Panc1 (cell line): ENCODE results near the gene LRGUK. TPM values are rescaled to one million over a fixed set of nuclear protein-coding genes. Genes with fewer than 3 reads are reported as not detected.

Experiments used
- ATAC-seq: fragments of 200-7000 bp; cut with Tn5 transposase; 2 replicates; pipeline ENCODE4 v1.9.1; 2020; ENCODE audit warnings: mild to moderate bottlenecking, moderate library complexity
- BruUV-seq: library from RNA; stranded (reverse); fragments of 400-500 nt; replicated peaks from 2 replicates; lab custom pipeline; 2021; lab: Mats Ljungman, UMichigan
- CTCF ChIA-PET: fragments of 300-600 bp; sonication (Branson Sonifier 250); formaldehyde crosslinking; loops from one replicate; lab custom pipeline; 2022; ENCODE audit warnings: antibody characterized with exemption; lab: Charles Lee
- POLR2A ChIA-PET: fragments of 300-600 bp; sonication (Branson Sonifier 250); formaldehyde crosslinking; loops from one replicate; lab custom pipeline; 2022; ENCODE audit warnings: antibody characterized with exemption; lab: Charles Lee
- DNase-seq: peaks from one replicate; pipeline ENCODE4 v3.0.0-alpha.2; 2010; ENCODE audit warnings: low read depth, low spot score
- H3K27ac ChIP-seq: 2 replicates; pipeline ENCODE4 v1.5.1; 2011; ENCODE audit warnings: mild to moderate bottlenecking, low read length, inconsistent platforms
- H3K27me3 ChIP-seq: fragments of 200-500 bp; sonication (Bioruptor generic); 2 replicates; pipeline ENCODE4 v1.6.0; 2014; ENCODE audit warnings: low read length, inconsistent platforms; ENCODE audit not compliant: control insufficient read depth, insufficient read depth
- H3K36me3 ChIP-seq: fragments of 200-500 bp; sonication (Bioruptor generic); 2 replicates; pipeline ENCODE4 v1.5.1; 2014; ENCODE audit warnings: inconsistent platforms, mild to moderate bottlenecking, low read length, moderate library complexity; ENCODE audit not compliant: control insufficient read depth, insufficient read depth
- H3K4me1 ChIP-seq: 2 replicates; pipeline ENCODE4 v1.5.1; 2011; ENCODE audit warnings: inconsistent platforms, mild to moderate bottlenecking, low read length, moderate library complexity; ENCODE audit not compliant: control insufficient read depth, insufficient read depth
- H3K4me3 ChIP-seq, 2 experiments: 2 replicates each; pipeline ENCODE4 v1.5.1; 2011 to 2012; ENCODE audit warnings: low read depth in 2 of 2, low read length in 2 of 2, mild to moderate bottlenecking in 2 of 2, inconsistent platforms in 1 of 2, moderate library complexity in 1 of 2
- H3K9me3 ChIP-seq: fragments of 200-500 bp; sonication (Bioruptor generic); 2 replicates; pipeline ENCODE4 v1.5.1; 2014; ENCODE audit warnings: low read depth, mild to moderate bottlenecking, inconsistent platforms, low read length, moderate library complexity; ENCODE audit not compliant: control insufficient read depth, insufficient read depth
- POLR2AphosphoS5 ChIP-seq: IDR thresholded peaks from 2 replicates; pipeline ENCODE4 v1.6.1; 2012; ENCODE audit warnings: mild to moderate bottlenecking, low read depth, low read length, moderate library complexity
- SIN3A ChIP-seq: IDR thresholded peaks from 2 replicates; pipeline ENCODE4 v1.6.1; 2012; ENCODE audit warnings: low read depth, mild to moderate bottlenecking, low read length, moderate library complexity, borderline replicate concordance; ENCODE audit not compliant: insufficient read depth
- TCF7L2 ChIP-seq: IDR thresholded peaks from 2 replicates; pipeline ENCODE4 v1.6.1; 2011; ENCODE audit warnings: mild to moderate bottlenecking, low read depth, low read length, inconsistent platforms
- in situ Hi-C: cut with HindIII; loops from 2 replicates; pipeline ENCODE4 v1.10.0; 2016; ENCODE audit warnings: low sequenced_read_pairs, low pct_unique_long_range_greater_than_20kb
- intact Hi-C: fragments of 100-400 bp; cut with micrococcal nuclease; formaldehyde crosslinking; loops from one replicate; pipeline ENCODE4 v1.10.0; 2022; ENCODE audit not compliant: unreplicated experiment
- total RNA-seq: library from RNA; stranded (reverse); gene quantifications from one replicate; pipeline ENCODE4 v1.2.1, GENCODE V29; 2021; ENCODE audit not compliant: unreplicated experiment
- TF ChIP-seq, protein P1 (sequence below), 2 experiments: IDR thresholded peaks; 2 replicates each; pipeline ENCODE4 v1.6.1; 2011 to 2012; ENCODE audit warnings: low read depth in 2 of 2, control low read depth in 1 of 2, low read length in 1 of 2, mild to moderate bottlenecking in 1 of 2, moderate library complexity in 1 of 2; ENCODE audit not compliant: insufficient read depth in 1 of 2
- TF ChIP-seq, protein P2 (sequence below): fragments of 450-650 bp; IDR thresholded peaks from 2 replicates; pipeline ENCODE4 v1.5.1; 2017; ENCODE audit warnings: mild to moderate bottlenecking

Gene LRGUK
- total RNA-seq, 1 experiment from 2014 or later = 0.23 TPM

DNA sequence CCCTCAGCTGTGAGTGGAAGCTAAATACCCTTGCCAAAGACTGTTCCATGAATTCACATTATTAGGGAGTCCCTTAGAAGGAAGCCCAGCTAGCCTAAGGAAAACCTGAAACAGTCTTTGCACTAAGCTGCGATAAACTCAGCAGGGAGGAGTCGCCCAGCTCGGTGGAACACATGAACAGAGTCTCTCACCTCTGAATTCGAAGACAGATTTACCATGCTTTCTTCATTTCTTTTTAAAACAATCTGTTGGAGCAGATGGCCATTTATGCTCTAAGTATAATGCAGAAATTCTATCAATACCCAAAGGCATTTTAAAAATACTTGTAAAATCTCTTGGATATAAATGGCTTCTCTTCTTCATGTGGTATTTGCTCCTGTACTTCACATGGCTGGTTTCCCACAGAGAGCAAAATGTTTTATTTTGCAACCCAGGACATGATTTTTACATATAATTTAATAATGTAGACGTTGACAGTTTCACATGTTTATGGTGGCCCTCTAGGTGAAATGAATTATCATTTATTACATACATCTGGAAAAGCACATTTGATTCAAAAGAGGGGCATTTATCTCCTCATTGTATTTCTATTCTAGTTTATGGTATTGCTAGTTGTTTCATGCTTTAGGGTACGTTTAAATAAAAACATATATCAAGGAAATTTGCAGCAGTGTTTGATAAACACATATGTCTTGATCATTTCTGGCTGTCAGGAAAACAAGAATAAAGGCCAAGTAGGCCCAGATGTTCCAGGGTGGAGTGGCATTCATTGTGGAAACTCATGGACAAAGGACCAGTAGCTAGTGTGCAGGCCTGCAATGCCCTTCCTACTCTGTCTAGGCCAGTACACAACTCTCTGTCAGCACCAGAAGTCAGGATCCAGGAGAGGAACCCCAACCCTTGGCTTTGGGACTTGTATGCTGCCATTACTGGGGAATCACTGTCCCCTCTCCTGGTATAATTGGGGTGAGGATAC lies 52.2 kb downstream of the LRGUK start:
- DNase-seq = no peak
- no peaks in the 10 kb centered on the region for H3K9me3 ChIP-seq
- TF ChIP-seq, protein P1, sequence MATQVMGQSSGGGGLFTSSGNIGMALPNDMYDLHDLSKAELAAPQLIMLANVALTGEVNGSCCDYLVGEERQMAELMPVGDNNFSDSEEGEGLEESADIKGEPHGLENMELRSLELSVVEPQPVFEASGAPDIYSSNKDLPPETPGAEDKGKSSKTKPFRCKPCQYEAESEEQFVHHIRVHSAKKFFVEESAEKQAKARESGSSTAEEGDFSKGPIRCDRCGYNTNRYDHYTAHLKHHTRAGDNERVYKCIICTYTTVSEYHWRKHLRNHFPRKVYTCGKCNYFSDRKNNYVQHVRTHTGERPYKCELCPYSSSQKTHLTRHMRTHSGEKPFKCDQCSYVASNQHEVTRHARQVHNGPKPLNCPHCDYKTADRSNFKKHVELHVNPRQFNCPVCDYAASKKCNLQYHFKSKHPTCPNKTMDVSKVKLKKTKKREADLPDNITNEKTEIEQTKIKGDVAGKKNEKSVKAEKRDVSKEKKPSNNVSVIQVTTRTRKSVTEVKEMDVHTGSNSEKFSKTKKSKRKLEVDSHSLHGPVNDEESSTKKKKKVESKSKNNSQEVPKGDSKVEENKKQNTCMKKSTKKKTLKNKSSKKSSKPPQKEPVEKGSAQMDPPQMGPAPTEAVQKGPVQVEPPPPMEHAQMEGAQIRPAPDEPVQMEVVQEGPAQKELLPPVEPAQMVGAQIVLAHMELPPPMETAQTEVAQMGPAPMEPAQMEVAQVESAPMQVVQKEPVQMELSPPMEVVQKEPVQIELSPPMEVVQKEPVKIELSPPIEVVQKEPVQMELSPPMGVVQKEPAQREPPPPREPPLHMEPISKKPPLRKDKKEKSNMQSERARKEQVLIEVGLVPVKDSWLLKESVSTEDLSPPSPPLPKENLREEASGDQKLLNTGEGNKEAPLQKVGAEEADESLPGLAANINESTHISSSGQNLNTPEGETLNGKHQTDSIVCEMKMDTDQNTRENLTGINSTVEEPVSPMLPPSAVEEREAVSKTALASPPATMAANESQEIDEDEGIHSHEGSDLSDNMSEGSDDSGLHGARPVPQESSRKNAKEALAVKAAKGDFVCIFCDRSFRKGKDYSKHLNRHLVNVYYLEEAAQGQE (IDR thresholded peaks at IDR 0.05; ENCODE audit: insufficient read depth in 1 of 2, low read depth in 2 of 2, low read length in 1 of 2) = no peak
- TF ChIP-seq, protein P2, sequence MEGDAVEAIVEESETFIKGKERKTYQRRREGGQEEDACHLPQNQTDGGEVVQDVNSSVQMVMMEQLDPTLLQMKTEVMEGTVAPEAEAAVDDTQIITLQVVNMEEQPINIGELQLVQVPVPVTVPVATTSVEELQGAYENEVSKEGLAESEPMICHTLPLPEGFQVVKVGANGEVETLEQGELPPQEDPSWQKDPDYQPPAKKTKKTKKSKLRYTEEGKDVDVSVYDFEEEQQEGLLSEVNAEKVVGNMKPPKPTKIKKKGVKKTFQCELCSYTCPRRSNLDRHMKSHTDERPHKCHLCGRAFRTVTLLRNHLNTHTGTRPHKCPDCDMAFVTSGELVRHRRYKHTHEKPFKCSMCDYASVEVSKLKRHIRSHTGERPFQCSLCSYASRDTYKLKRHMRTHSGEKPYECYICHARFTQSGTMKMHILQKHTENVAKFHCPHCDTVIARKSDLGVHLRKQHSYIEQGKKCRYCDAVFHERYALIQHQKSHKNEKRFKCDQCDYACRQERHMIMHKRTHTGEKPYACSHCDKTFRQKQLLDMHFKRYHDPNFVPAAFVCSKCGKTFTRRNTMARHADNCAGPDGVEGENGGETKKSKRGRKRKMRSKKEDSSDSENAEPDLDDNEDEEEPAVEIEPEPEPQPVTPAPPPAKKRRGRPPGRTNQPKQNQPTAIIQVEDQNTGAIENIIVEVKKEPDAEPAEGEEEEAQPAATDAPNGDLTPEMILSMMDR = no peak
- no peak for TF ChIP-seq POLR2AphosphoS5
- TF ChIP-seq SIN3A = no peak
- TF ChIP-seq TCF7L2 = no peak
- no peaks in the 10 kb centered on the region for H3K4me1 ChIP-seq
- intact Hi-C loops = no loop called here
- ChIA-PET POLR2A (no interaction called here), CTCF (no interaction called here)
- no peaks in the 10 kb centered on the region for H3K36me3 ChIP-seq
- no TSS peak for BruUV-seq
- in situ Hi-C loops = no loop called here
- ATAC-seq = no peak
- no peak overlapping the region for H3K4me3 ChIP-seq
- peaks cover 6% of the 10 kb centered on the region; the same call in 1 of the 2 replicates for H3K27me3 ChIP-seq
- no peak overlapping the region for H3K27ac ChIP-seq

- H3K36me3 ChIP-seq = no peaks in the 10 kb centered on the region
- POLR2A ChIA-PET = no interaction called here
- CTCF ChIA-PET = no interaction called here
- no TSS peak for BruUV-seq
- no peak overlapping the region for H3K27ac ChIP-seq
- no peak overlapping the region for H3K4me3 ChIP-seq
- no peaks in the 10 kb centered on the region for H3K9me3 ChIP-seq
- H3K4me1 ChIP-seq = no peaks in the 10 kb centered on the region
- in situ Hi-C loops (no loop called here), intact Hi-C loops (no loop called here)
- TF ChIP-seq POLR2AphosphoS5 (no peak), SIN3A (no peak), TCF7L2 (no peak)
- TF ChIP-seq, protein P2 = no peak
- TF ChIP-seq, protein P1 (IDR thresholded peaks at IDR 0.05; ENCODE audit: insufficient read depth in 1 of 2, low read depth in 2 of 2, low read length in 1 of 2) = no peak
- H3K27me3 ChIP-seq = peaks cover 6% of the 10 kb centered on the region; the same call in 1 of the 2 replicates
- ATAC-seq (no peak), DNase-seq (no peak)
Measured at GRCh38 chr7:134180376-134180775, 53.2 kb downstream of the LRGUK start.
